Endothelial cell of umbilical vein (primary cell): ENCODE results near the gene MBD3. TPM values are rescaled to one million over a fixed set of nuclear protein-coding genes. Genes with fewer than 3 reads are reported as not detected.

ENCODE experiments used
- BruUV-seq: library from RNA; stranded (reverse); fragments of 400-500 nt; replicated peaks from 2 replicates; lab custom pipeline; 2021; lab: Mats Ljungman, UMichigan
- CTCF ChIA-PET: fragments of 300-600, 350-600 bp; sonication (Branson Sonifier 250); formaldehyde crosslinking; loops from one replicate; lab custom pipeline; 2021; ENCODE audit warnings: antibody characterized with exemption, inconsistent platforms; lab: Charles Lee
- POLR2A ChIA-PET: fragments of 300-600, 350-600 bp; sonication (Branson Sonifier 250); formaldehyde crosslinking; loops from one replicate; lab custom pipeline; 2021; ENCODE audit warnings: antibody characterized with exemption, inconsistent platforms; lab: Charles Lee
- DNase-seq: peaks from one replicate; pipeline ENCODE4 v3.0.0-alpha.2; 2011; ENCODE audit warnings: low read depth, low spot score
- FAIRE-seq: peaks from 2 replicates; lab custom pipeline; 2011; peaks lifted over from hg19 to GRCh38; lab: Jason Lieb, UNC
- H2AFZ ChIP-seq: 2 replicates; pipeline ENCODE4 v1.6.0; 2012; ENCODE audit warnings: low read depth, low read length, control low read depth, inconsistent platforms
- H3K27ac ChIP-seq: 2 replicates; pipeline ENCODE4 v1.5.1; 2011; ENCODE audit warnings: low read depth, mild to moderate bottlenecking, control low read depth, low read length, moderate library complexity; ENCODE audit not compliant: insufficient read depth
- H3K27me3 ChIP-seq, 2 experiments: 2 replicates each; pipeline versions ENCODE4 v1.6.0 to v1.6.1; 2011; ENCODE audit warnings: low read length in 2 of 2, mixed read lengths in 1 of 2; ENCODE audit not compliant: control insufficient read depth in 2 of 2, insufficient read depth in 2 of 2
- H3K36me3 ChIP-seq, 2 experiments: 2 replicates in 1 of 2; 3 replicates in 1 of 2; pipeline ENCODE4 v1.5.1; 2011; ENCODE audit warnings: low read length in 2 of 2, mild to moderate bottlenecking in 1 of 2, moderate library complexity in 1 of 2; ENCODE audit not compliant: control insufficient read depth in 2 of 2, insufficient read depth in 2 of 2; ENCODE audit errors: extremely low read depth in 1 of 2
- H3K4me1 ChIP-seq: 3 replicates; pipeline ENCODE4 v1.5.1; 2011; ENCODE audit warnings: mild to moderate bottlenecking, low read length; ENCODE audit not compliant: control insufficient read depth, insufficient read depth; ENCODE audit errors: extremely low read depth
- H3K4me2 ChIP-seq: 2 replicates; pipeline ENCODE4 v1.6.1; 2011; ENCODE audit warnings: low read length, control low read depth, mixed read lengths; ENCODE audit not compliant: insufficient read depth
- H3K4me3 ChIP-seq, 3 experiments: fragments of 200-600 bp in 1 of 3; sonication (generic), shearing (Covaris generic) in 1 of 3; replicated peaks in 1 of 3; 2 replicates each; pipeline ENCODE4 v1.5.1; 2011 to 2016; ENCODE audit warnings: control low read depth in 3 of 3, low read length in 3 of 3, mild to moderate bottlenecking in 2 of 3, inconsistent platforms in 1 of 3, low read depth in 1 of 3, moderate library complexity in 1 of 3; ENCODE audit not compliant: insufficient read depth in 1 of 3
- H3K79me2 ChIP-seq: 2 replicates; pipeline ENCODE4 v1.6.0; 2012; ENCODE audit warnings: low read length, inconsistent platforms; ENCODE audit not compliant: control insufficient read depth, insufficient read depth
- H3K9ac ChIP-seq: replicated peaks from 2 replicates; pipeline ENCODE3; 2011; ENCODE audit warnings: low read length, control low read depth; ENCODE audit not compliant: insufficient read depth; ENCODE audit errors: extremely low read depth
- H3K9me1 ChIP-seq: replicated peaks from 3 replicates; pipeline ENCODE4 v1.6.0; 2011; ENCODE audit warnings: mild to moderate bottlenecking, low read length; ENCODE audit not compliant: control insufficient read depth, insufficient read depth; ENCODE audit errors: extremely low read depth
- H3K9me3 ChIP-seq: replicated peaks from 2 replicates; pipeline ENCODE4 v1.5.1; 2012; ENCODE audit warnings: low read length, inconsistent platforms; ENCODE audit not compliant: control insufficient read depth, insufficient read depth
- H4K20me1 ChIP-seq: replicated peaks from 2 replicates; pipeline ENCODE3; 2011; ENCODE audit warnings: mild to moderate bottlenecking, low read length; ENCODE audit not compliant: control insufficient read depth, insufficient read depth; ENCODE audit errors: extremely low read depth
- CTCF ChIP-seq, 2 donors: IDR thresholded peaks; 1 replicate in 1 of 2; 2 replicates in 1 of 2; pipeline ENCODE4 v1.5.1; 2011; ENCODE audit warnings: low read length in 2 of 2, mild to moderate bottlenecking in 2 of 2, moderate library complexity in 2 of 2, control low read depth in 1 of 2, inconsistent platforms in 1 of 2, low read depth in 1 of 2; ENCODE audit not compliant: insufficient read depth in 1 of 2; ENCODE audit errors: extremely low read depth in 1 of 2
- EZH2 ChIP-seq: IDR thresholded peaks from 2 replicates; pipeline ENCODE4 v1.6.1; 2012; ENCODE audit warnings: borderline replicate concordance, low read depth, mild to moderate bottlenecking, moderate library complexity, low read length, inconsistent platforms; ENCODE audit not compliant: severe bottlenecking
- FOS ChIP-seq: IDR thresholded peaks from 2 replicates; pipeline ENCODE4 v1.6.1; 2011; ENCODE audit warnings: mild to moderate bottlenecking, low read length, moderate library complexity, borderline replicate concordance; ENCODE audit not compliant: insufficient read depth
- GATA2 ChIP-seq: IDR thresholded peaks from 2 replicates; pipeline ENCODE4 v1.7.0; 2011; ENCODE audit warnings: low read depth, mild to moderate bottlenecking, moderate library complexity, mixed read lengths, low read length; ENCODE audit not compliant: insufficient read length, insufficient read depth
- JUN ChIP-seq: IDR thresholded peaks from 2 replicates; pipeline ENCODE4 v1.6.1; 2011; ENCODE audit warnings: borderline replicate concordance, low read depth; ENCODE audit not compliant: insufficient read length, insufficient read depth
- MAX ChIP-seq: IDR thresholded peaks from 2 replicates; pipeline ENCODE4 v1.6.1; 2011; ENCODE audit not compliant: insufficient read depth, insufficient read length
- MYC ChIP-seq: IDR thresholded peaks from one replicate; pipeline ENCODE4 v1.6.1; 2011; ENCODE audit warnings: mild to moderate bottlenecking, low read depth, low read length
- POLR2A ChIP-seq: IDR thresholded peaks from 2 replicates; pipeline ENCODE4 v1.6.1; 2012; ENCODE audit warnings: low read depth, mild to moderate bottlenecking, control low read depth, low read length
- POLR2AphosphoS5 ChIP-seq: IDR thresholded peaks from 2 replicates; pipeline ENCODE4 v1.6.1; 2012; ENCODE audit warnings: low read depth, mild to moderate bottlenecking, control low read depth, low read length, moderate library complexity; ENCODE audit not compliant: insufficient read depth
- dilution Hi-C: fragments of 300-500 bp; cut with MboI; formaldehyde crosslinking; loops from one replicate; pipeline ENCODE4 v1.15.0; 2019; ENCODE audit warnings: low sequenced_read_pairs; ENCODE audit not compliant: extremely low pct_ligation_motif_present
- intact Hi-C: fragments of 100-400 bp; cut with micrococcal nuclease; formaldehyde crosslinking; loops from one replicate; pipeline ENCODE4 v1.10.0; 2022
- polyA plus RNA-seq, 4 experiments: library from polyadenylated mRNA; depleted of rRNA in 3 of 4; stranded (reverse) in 3 of 4; unstranded in 1 of 4; fragments of >200 nt; gene quantifications; 2 replicates each; pipeline versions ENCODE4 v1.2.1 to v1.2.3, GENCODE V29; 2011 to 2012; ENCODE audit warnings: missing spikeins in 1 of 4
- total RNA-seq: library from RNA; stranded (reverse); gene quantifications from 2 replicates; pipeline ENCODE4 v1.2.3, GENCODE V29; 2021

The MBD3 gene
- total and polyA plus RNA-seq, 2 donors (not counting 3 experiments of a cell fraction or from before 2014, with no cell fraction given), result 96.8 to 120 TPM

- Histone ChIP-seq H3K9ac (no peak overlapping the region), H4K20me1 (peaks cover 5% of the 10 kb centered on the region), H3K79me2 (peaks cover 82% of the 10 kb centered on the region), H3K27me3 (no peaks in the 10 kb centered on the region), H3K36me3 (peaks cover 9 to 14% of the 10 kb centered on the region in 2 experiments), H2AFZ (no peak overlapping the region), H3K9me1 (no peaks in the 10 kb centered on the region), H3K27ac (no peak overlapping the region), H3K4me3 (no peak overlapping the region), H3K4me1 (peaks cover 8% of the 10 kb centered on the region), H3K9me3 (no peaks in the 10 kb centered on the region), H3K4me2 (no peak overlapping the region)
- intact Hi-C loops, result no loop called here
- no peak for TF ChIP-seq MYC
- TF ChIP-seq EZH2, result no peak
- no peak for TF ChIP-seq POLR2AphosphoS5
- TF ChIP-seq POLR2A, result no peak
- TF ChIP-seq GATA2, result no peak
- ChIA-PET POLR2A (no interaction called here), CTCF (interaction anchor here (1.7 kb wide), 1 partner anchor 15 kb away, joined by 10 read pairs; no protein-coding TSS in a partner anchor)
- dilution Hi-C loops, result no loop called here
- no TSS peak for BruUV-seq
- DNase-seq, result no peak
- FAIRE-seq, result no peak
Measured at GRCh38 chr19:1561236-1561842, 31.3 kb downstream of the MBD3 start.

- no peaks in the 10 kb centered on the region for H3K9me1 ChIP-seq
- intact Hi-C loops (no loop called here), dilution Hi-C loops (no loop called here)
- DNase-seq (no peak), FAIRE-seq (no peak)
- no peak overlapping the region for H3K27ac ChIP-seq
- TF ChIP-seq MYC (no peak), FOS (no peak), JUN (no peak), GATA2 (no peak), CTCF (IDR thresholded peaks at IDR 0.05; ENCODE audit: extremely low read depth in 1 of 2, insufficient read depth in 1 of 2, low read depth in 1 of 2, low read length in 2 of 2) (no peak), POLR2A (no peak), EZH2 (no peak), POLR2AphosphoS5 (no peak), MAX (no peak)
- H3K79me2 ChIP-seq, result peaks cover 73% of the 10 kb centered on the region
- H3K4me1 ChIP-seq, result peaks cover under 1% of the 10 kb centered on the region
- ChIA-PET CTCF (interaction anchor here (3.1 kb wide), 1 partner anchor 14 kb away, joined by 19 read pairs; no protein-coding TSS in a partner anchor), POLR2A (no interaction called here)
- no peak overlapping the region for H2AFZ ChIP-seq
- H3K4me2 ChIP-seq, result no peak overlapping the region
- H3K9me3 ChIP-seq, result no peaks in the 10 kb centered on the region
- peaks cover 3% of the 10 kb centered on the region for H4K20me1 ChIP-seq
- no TSS peak for BruUV-seq
- H3K9ac ChIP-seq, result no peak overlapping the region
- no peaks in the 10 kb centered on the region for H3K27me3 ChIP-seq
- peaks cover 13 to 14% of the 10 kb centered on the region in 2 experiments for H3K36me3 ChIP-seq
- no peak overlapping the region for H3K4me3 ChIP-seq
Measured at GRCh38 chr19:1560286-1560882, 32.3 kb downstream of the MBD3 start.
